ENCODE results near the gene CAMTA1. TPM values are rescaled to one million over a fixed set of nuclear protein-coding genes. Genes with fewer than 3 reads are reported as not detected.

CAMTA1 gene
- total RNA-seq, 2 donors from 2014 or later, result 76.6 to 85.8 TPM

GRCh38 chr1:7609311-7609994, 824.2 kb downstream of the CAMTA1 start:
- intact Hi-C loops (cut with DNase I, micrococcal nuclease), result no loop called here
- DNase-seq (no peak), ATAC-seq (no peak)

- no peak for DNase-seq
- no peak for ATAC-seq
- intact Hi-C loops (cut with DNase I, micrococcal nuclease), result no loop called here
Measured at GRCh38 chr1:7610106-7610731, 825.0 kb downstream of the CAMTA1 start.

GRCh38 chr1:7610936-7611335, 825.7 kb downstream of the CAMTA1 start:
- ATAC-seq (no peak), DNase-seq (no peak)
- intact Hi-C loops (cut with DNase I, micrococcal nuclease), result no loop called here

DNA sequence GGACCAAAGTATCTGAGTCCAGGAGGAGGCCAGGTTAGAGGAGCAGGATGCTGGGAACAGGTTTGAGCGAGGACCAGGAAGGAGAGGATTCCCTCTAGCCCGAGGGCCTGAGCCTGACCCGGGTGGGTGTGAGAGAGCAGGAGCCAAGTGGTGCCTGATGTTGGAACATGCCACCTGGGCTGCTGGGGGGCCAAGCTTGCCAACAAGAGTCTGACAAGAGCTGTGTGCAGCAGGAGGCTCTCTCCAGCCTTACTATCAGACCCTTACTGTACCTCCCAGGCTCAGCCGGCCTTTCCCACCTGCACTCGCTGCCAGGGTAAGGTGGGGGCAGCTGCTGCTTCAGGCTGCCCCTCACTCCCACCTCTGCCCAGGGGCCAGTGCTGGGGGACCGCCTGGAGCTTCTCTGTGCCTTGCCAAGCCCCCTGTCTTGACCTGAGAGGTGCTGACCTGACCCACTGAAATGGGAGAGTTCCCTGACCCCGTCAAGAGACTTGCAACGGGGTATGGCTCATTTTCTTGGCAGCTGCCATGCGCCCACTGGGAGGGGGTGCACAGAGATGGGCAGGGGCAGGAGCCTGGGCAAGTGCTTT, 826.3 kb downstream of the CAMTA1 start:
- intact Hi-C loops (cut with DNase I, micrococcal nuclease), result no loop called here
- DNase-seq (no peak), ATAC-seq (no peak)

DNA sequence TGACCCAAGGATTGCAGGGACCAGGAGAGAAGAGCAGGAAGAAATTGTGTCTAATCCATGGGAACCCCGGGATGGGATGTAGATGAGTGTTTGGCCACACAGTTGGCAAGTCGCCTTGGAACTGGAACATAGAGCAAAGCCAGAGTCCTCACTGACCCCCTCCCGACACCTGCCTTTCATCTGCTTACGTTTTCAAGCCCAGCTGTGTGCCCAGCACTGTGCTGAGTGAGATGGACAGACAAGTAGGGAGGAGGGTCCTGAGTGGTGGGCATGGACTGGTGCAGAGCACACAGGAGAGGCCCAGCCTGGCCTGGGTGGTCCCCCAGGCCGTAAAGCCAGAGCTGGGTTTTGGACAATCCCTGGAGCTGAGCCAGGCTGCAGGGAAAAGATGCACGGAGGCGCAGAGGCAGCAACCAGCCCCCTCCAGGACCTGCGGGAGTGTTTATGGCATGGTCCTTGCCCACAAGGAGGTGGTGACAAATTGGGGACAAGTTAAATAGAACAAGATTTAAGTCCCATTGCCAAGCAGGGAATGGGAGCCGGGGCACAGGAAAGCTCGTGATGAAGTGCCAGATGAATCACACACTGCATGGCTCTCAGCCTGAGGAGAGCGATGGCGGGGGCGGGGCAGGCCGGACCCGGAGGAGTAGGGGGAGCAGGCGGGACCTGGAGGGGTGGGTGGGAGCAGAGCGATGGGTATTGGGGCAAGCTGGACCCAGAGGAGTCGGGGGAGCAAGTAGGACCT, 828.0 kb downstream of the CAMTA1 start:
- intact Hi-C loops (cut with DNase I, micrococcal nuclease), result no loop called here
- peak in 1 of 2 donors; percentile 20 for DNase-seq
- ATAC-seq, result no peak

- ATAC-seq (no peak), DNase-seq (peak in 1 of 2 donors; percentile 7)
- intact Hi-C loops (cut with DNase I, micrococcal nuclease), result no loop called here
Measured at GRCh38 chr1:7613851-7614205, 828.6 kb downstream of the CAMTA1 start.

DNA sequence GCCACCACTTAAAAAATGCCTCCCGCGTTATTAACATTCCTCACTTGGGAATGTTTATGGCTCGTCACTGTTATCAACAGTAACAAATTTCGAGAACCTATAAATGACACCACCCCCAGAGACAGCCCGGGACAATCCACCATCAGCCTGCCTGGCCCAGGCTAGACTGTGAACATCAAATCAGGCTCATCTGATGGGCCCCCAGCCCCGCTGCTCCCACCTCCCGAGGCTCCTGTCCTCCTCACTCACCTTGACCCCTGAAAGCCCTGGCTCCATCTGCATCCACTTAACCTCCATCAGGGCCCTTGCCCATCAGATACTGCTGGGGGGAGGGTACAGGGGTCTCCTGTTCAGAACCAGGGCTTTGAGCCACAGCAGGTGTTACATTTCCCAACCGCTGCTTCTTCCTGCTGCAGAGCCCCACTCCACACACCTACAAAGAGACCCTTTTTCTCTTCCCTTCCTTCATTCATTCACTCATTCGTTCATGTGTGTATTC, 829.4 kb downstream of the CAMTA1 start:
- DNase-seq, result peak in 1 of 2 donors; percentile 8
- ATAC-seq, result no peak
- intact Hi-C loops (cut with DNase I, micrococcal nuclease), result no loop called here

GRCh38 chr1:7615138-7615537, 829.9 kb downstream of the CAMTA1 start:
- intact Hi-C loops (cut with DNase I, micrococcal nuclease), result no loop called here
- ATAC-seq (no peak), DNase-seq (peak in 1 of 2 donors; percentile 8)

- intact Hi-C loops (cut with DNase I, micrococcal nuclease), result no loop called here
- ATAC-seq (peak; percentile 44), DNase-seq (peak; percentile 26 to 46)
Measured at GRCh38 chr1:7616076-7616832, 831.0 kb downstream of the CAMTA1 start.

- intact Hi-C loops (cut with DNase I, micrococcal nuclease), result no loop called here
- ATAC-seq, result no peak
- DNase-seq, result peak in 1 of 2 donors; percentile 11
Measured at GRCh38 chr1:7616953-7617352, 831.7 kb downstream of the CAMTA1 start.

- intact Hi-C loops (cut with DNase I, micrococcal nuclease), result no loop called here
- DNase-seq (peak in 1 of 2 donors; percentile 2), ATAC-seq (no peak)
Measured at GRCh38 chr1:7617826-7618225, 832.6 kb downstream of the CAMTA1 start.

DNA sequence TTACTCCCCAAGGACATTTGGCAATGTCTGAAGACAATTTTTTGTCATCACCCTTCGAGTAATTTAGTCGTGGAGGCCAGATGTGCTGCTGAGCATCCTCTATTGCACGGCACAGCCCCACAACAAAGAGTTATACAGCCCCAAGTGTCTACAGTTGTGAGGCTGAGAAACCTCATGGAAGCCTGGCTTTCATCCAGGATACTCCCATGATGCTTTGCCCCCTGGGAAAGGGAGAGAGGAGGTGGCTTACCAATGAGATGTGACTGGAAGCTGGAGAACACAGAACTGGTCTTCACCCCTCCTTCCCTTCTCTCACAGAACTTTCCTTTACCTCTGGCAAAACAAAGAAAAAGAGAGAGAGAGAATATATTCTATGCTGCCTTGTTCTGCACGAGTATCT, 834.9 kb downstream of the CAMTA1 start:
- ATAC-seq, result no peak
- intact Hi-C loops (cut with DNase I, micrococcal nuclease), result no loop called here
- peak in 1 of 2 donors; percentile 1 for DNase-seq

DNA sequence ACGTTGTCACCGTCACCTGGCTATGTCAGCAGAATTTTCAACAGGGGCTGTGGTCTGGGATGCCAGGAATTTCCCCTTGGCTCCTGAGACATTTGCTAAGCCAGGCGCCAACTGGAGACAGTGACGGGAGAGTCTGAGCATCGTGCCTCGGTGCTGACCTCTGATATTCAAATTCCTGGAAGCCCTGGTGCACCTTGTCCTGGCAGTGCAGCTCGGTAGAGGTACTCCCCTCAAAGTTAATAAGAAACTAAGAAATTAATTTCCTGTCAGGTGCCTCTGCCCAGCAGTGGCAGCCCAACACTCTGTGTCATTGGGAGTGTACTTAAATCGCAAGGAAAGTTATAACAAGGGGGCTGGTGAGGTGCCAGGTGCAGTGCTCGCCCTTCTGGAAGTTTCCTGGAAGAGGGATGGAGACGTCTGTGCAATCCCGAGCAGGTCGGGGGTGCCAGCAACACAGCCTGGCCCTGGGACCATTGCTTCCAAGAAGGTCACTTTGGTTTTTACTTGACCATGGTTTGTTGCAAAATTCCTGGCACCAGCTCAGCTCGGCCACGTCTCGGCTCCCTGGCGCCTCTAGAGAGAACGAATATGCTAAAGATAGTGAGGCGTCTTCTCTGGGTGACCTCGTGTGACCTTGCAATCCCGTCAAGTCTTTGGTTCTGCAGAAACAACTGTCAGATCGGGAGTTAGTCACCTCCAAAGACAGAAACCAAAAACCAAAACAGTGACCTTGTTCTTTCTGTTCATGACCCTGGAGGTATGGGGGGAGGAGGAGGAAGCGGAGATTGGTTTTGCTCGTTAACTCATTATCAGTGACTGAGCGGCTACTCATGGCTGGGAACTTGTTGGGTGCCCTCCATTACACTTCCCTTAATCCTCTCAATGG, 836.3 kb downstream of the CAMTA1 start:
- intact Hi-C loops (cut with DNase I, micrococcal nuclease), result no loop called here
- DNase-seq, result peak in 1 of 2 donors; percentile 8
- no peak for ATAC-seq

DNA sequence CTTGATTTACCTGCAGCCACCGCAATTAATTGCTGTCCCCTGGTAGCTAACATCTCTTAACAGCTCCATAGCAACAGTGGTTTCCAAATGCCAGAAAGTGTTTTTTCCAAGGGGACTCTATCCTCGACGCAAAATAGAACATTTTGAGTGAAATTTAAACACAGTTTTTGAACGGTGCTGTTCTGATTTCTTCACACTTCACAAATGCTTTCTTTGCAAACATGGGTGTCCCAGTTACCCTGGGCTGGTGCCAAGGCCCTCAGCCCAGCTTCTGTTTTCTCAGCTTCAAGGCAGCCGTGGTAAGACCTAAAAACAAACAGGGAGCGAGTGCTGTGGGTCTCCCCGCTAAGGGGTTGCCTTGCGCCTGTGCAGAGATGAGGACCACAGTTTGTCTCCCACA, 838.6 kb downstream of the CAMTA1 start:
- ATAC-seq, result no peak
- intact Hi-C loops (cut with DNase I, micrococcal nuclease), result no loop called here
- DNase-seq, result no peak

DNA sequence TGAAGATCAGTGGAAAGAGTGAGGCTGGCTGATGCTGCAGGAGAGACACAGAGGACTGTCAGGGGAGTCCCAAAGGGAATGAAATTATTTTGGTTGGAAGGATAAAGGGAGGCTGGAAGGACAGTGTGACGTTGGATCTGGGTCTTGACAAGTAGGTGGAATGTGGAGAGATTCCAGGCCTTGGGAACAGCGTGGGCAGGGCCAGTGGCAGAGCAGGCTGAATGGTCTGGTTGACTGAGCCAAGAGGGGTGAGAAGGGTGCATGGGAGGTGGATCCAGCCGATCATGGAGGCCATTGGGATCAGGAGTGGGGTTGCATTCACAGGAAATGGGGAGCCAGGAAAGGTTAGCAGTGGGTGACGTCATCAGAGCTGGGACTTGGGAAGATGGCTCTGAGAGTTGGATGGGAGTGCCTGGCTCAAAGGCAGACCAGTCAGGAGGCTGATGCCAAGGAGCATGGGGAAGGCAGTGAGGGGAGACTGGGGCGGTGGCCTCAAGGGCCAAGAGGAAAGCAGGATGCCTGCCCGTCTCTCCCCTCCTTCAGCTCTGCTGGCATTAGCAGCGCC, 839.6 kb downstream of the CAMTA1 start:
- intact Hi-C loops (cut with DNase I, micrococcal nuclease), result no loop called here
- DNase-seq, result no peak
- no peak for ATAC-seq

- DNase-seq (no peak), ATAC-seq (no peak)
- intact Hi-C loops (cut with DNase I, micrococcal nuclease), result no loop called here
Measured at GRCh38 chr1:7625401-7625800, 840.1 kb downstream of the CAMTA1 start.

GRCh38 chr1:7628273-7628672, 843.0 kb downstream of the CAMTA1 start:
- intact Hi-C loops (cut with DNase I, micrococcal nuclease), result no loop called here
- DNase-seq (no peak), ATAC-seq (no peak)

DNA sequence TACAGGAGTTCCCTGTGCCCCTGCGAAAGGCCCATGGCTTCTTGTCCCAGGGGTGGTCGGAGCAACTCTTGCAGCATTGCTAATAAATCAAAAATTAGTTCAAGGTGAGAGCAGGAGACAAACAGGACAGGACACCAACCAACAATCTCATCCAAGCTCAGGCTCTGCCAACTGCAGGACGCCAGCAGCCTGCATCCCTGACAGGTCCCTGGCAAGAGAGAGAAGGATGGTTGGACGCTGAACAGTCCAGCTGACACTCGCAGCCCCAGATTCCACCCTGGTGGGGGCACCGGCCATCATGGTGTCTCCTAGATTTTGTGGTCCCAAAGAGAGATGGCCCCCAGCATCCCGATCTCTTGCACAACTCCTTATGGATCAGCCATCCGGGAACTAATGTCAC, 843.8 kb downstream of the CAMTA1 start:
- DNase-seq (no peak), ATAC-seq (no peak)
- intact Hi-C loops (cut with DNase I, micrococcal nuclease), result no loop called here
